IPS-NIHi11 (cell line): ENCODE results near the gene DYSF.

Source experiments
- DNase-seq: peaks from one replicate; pipeline ENCODE4 v3.0.0; 2012; ENCODE audit warnings: mixed read lengths, low spot score

DYSF gene

GRCh38 chr2:71502941-71503738 is 49.8 kb downstream of the DYSF start:
- DNase-seq, result no peak

- no peak for DNase-seq
Measured at GRCh38 chr2:71503837-71504236, 50.5 kb downstream of the DYSF start.

GRCh38 chr2:71504611-71505010 is 51.2 kb downstream of the DYSF start:
- DNase-seq, result no peak

- DNase-seq, result no peak
Measured at GRCh38 chr2:71505086-71505769, 51.9 kb downstream of the DYSF start.

- DNase-seq, result no peak
Measured at GRCh38 chr2:71505770-71506140, 52.4 kb downstream of the DYSF start.

GRCh38 chr2:71506222-71507153 is 53.1 kb downstream of the DYSF start:
- DNase-seq, result no peak

- DNase-seq, result no peak
Measured at GRCh38 chr2:71507476-71507875, 54.1 kb downstream of the DYSF start.

- DNase-seq, result peak; percentile 92
Measured at GRCh38 chr2:71510196-71510807, 56.9 kb downstream of the DYSF start.

GRCh38 chr2:71510938-71511337 is 57.6 kb downstream of the DYSF start:
- DNase-seq, result no peak

- DNase-seq, result peak; percentile 35
Measured at GRCh38 chr2:71511776-71512175, 58.4 kb downstream of the DYSF start.

GRCh38 chr2:71512386-71512785 is 59.0 kb downstream of the DYSF start:
- DNase-seq, result no peak

GRCh38 chr2:71513096-71513495 is 59.7 kb downstream of the DYSF start:
- DNase-seq, result no peak

- no peak for DNase-seq
Measured at GRCh38 chr2:71513721-71514120, 60.4 kb downstream of the DYSF start.

- DNase-seq, result no peak
Measured at GRCh38 chr2:71516253-71516888, 63.0 kb downstream of the DYSF start.

- DNase-seq, result no peak
Measured at GRCh38 chr2:71517851-71518250, 64.5 kb downstream of the DYSF start.

- DNase-seq, result no peak
Measured at GRCh38 chr2:71521436-71521950, 68.1 kb downstream of the DYSF start.

GRCh38 chr2:71524476-71524875 is 71.1 kb downstream of the DYSF start:
- DNase-seq, result no peak

GRCh38 chr2:71526141-71526540 is 72.8 kb downstream of the DYSF start:
- no peak for DNase-seq

- DNase-seq, result no peak
Measured at GRCh38 chr2:71526975-71527374, 73.6 kb downstream of the DYSF start.

GRCh38 chr2:71528131-71528591 is 74.8 kb downstream of the DYSF start:
- DNase-seq, result no peak

- DNase-seq, result no peak
Measured at GRCh38 chr2:71528749-71529148, 75.4 kb downstream of the DYSF start.
